ENCODE results near the gene MRPL48.

The MRPL48 gene

GRCh38 chr11:73907191-73907590 lies 119.5 kb downstream of the MRPL48 start:
- peak; percentile 34 for DNase-seq

- no peak for DNase-seq
These were observed 124.4 kb downstream of the MRPL48 start for GRCh38 chr11:73912026-73912425.

GRCh38 chr11:73913472-73913871 lies 125.8 kb downstream of the MRPL48 start:
- no peak for DNase-seq

GRCh38 chr11:73914284-73914683 lies 126.6 kb downstream of the MRPL48 start:
- DNase-seq, result no peak

All from stimulated activated CD8-positive, alpha-beta memory T cell treated with anti-CD3 and anti-CD28 coated beads, Interleukin-4, amount 100 ng/mL, for 48 hours (primary cell).